GM19023 (cell line): ENCODE measurements around the gene C19orf47.

Experiments used
- ATAC-seq: cut with Tn5 transposase; IDR thresholded peaks from one replicate; pipeline ENCODE4 v1.9.1; 2021; ENCODE audit warnings: mild to moderate bottlenecking, moderate library complexity; ENCODE audit not compliant: unreplicated experiment

Gene C19orf47

GRCh38 chr19:40284251-40284500 lies 64.0 kb downstream of the C19orf47 start:
- no peak for ATAC-seq

GRCh38 chr19:40283414-40284250 lies 64.6 kb downstream of the C19orf47 start:
- no peak for ATAC-seq

- no peak for ATAC-seq
These were observed 65.3 kb downstream of the C19orf47 start for GRCh38 chr19:40282920-40283319.

- ATAC-seq, result no peak
These were observed 66.0 kb downstream of the C19orf47 start for GRCh38 chr19:40282209-40282580.

GRCh38 chr19:40281381-40282208 lies 66.6 kb downstream of the C19orf47 start:
- ATAC-seq, result no peak

DNA sequence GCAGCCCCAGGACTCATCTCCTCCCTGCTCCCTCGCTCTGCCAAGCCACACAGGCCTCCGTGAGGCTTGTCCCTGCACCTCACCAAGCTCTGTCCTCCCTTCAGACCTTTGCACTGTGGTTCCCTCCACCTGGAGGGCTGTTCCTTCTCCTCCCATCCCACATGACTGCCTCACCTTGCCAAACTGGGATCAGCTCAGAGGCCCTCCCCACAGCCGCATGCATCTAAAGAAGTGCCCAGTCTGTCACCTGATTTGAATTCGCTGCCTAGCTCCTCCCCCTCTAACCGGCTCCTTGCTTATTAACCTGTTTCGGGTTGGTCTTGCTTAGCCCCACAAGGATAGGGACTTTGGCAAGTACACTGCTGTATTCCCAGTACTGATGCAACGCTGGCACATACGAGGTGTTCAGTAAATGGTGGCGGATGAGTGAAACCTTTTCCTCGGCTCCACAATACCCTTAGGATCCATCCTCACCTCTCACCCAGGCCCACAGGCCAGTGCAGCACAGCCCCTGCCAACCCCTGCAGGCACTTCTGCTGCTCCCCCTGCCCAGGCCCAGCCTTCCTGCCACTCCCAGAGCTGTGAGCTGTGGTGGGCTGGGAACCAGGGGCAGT lies 67.5 kb downstream of the C19orf47 start:
- no peak for ATAC-seq

- ATAC-seq, result no peak
These were observed 68.2 kb downstream of the C19orf47 start for GRCh38 chr19:40279761-40280607.

- ATAC-seq, result no peak
These were observed 69.1 kb downstream of the C19orf47 start for GRCh38 chr19:40279120-40279551.

GRCh38 chr19:40278361-40279035 lies 69.7 kb downstream of the C19orf47 start:
- no peak for ATAC-seq

- ATAC-seq, result no peak
These were observed 70.7 kb downstream of the C19orf47 start for GRCh38 chr19:40277356-40278059.

GRCh38 chr19:40274585-40275544 lies 73.3 kb downstream of the C19orf47 start:
- ATAC-seq, result no peak

DNA sequence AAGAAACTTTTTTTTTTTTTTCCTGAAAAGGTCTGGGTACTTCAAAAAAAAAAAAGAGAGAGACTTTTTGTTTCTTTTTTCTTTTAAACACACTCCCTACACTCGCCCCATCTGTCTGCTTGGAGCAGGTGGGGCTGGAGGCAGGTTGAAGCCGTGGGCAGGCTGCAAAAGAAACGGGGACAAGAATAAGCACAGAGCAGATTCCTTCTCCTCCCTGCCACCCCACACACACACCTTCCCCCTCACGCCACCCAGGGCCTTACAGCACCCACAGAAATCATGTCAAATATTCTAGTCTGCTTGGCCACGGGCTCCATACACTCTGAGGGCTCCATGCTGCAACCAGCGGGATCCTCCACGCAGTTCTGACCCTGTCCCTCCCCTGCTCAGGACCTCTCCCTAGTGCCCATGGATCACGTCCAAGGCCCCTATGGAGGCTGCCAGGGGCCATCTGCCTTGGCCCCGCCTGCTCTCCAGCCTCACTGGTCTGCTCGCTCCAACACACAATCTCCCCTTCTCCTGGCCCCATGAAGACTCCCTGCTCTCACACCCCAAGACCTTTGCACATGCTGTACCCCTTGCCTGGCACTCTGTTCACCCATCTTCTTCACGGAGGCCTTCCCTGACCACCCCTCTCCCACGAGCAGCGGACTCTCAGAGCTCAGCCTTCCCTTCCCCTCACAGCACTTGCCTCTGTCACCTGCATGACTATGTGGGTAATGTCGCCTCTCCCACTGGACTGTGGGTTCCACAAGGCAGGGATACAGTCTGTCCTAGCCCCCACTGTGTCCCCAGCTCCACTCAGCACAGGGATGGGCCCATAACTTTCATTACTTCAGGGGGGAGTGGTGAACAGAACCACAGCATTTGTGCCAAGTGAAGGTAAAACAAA lies 74.5 kb downstream of the C19orf47 start:
- ATAC-seq, result no peak

- no peak for ATAC-seq
These were observed 75.9 kb downstream of the C19orf47 start for GRCh38 chr19:40272261-40272660.

- ATAC-seq, result no peak
These were observed 76.5 kb downstream of the C19orf47 start for GRCh38 chr19:40271706-40272105.

DNA sequence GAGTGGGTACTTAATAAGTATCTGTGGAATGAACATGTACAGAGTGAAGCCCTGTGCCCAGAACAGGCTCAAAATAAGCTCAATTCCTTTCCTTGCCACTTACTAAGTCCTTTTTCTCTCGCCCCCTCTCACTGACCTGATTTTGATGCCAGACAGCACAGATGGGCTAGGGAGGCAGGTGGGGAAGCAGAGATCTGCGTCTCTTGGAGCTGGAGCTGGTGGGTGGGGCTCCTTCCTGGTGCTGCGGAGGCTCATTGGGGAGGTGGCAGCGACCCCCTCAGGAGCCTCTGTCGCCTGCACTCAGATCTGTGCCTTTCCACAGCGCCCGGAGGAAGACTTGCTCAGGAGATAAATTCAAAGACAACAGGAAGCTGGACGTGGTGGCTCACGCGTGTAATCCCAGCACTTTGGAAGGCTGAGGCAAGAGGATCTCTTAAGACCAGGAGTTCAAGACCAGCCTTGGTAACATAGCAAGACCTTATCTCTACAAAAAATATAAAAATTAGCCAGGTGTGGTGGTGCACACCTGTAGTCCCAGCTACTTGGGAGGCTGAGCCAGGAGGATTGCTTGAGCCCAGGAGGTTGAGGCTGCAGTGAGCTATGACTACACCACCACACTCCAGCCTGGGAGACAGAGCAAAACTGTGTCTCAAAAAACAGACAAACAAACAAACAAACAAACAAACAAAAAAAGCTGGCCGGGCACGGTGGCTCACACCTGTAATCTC lies 77.7 kb downstream of the C19orf47 start:
- ATAC-seq, result no peak
